ENCODE data around the gene C1QBP.
"Not testable (repeated sequence)": the region's sequence is repeated elsewhere in the genome, so short reads cannot be mapped to it uniquely, and the experiment has no call there.

Gene C1QBP

GRCh38 chr17:5431234-5431633 lies 7.7 kb downstream of the C1QBP start:
- not testable (repeated sequence) for DNase-seq

- DNase-seq = no peak
These were observed 8.4 kb downstream of the C1QBP start for GRCh38 chr17:5430413-5430999.

- DNase-seq = no peak
These were observed 9.6 kb downstream of the C1QBP start for GRCh38 chr17:5429191-5429887.

- no peak for DNase-seq
These were observed 13.1 kb downstream of the C1QBP start for GRCh38 chr17:5425826-5426225.

GRCh38 chr17:5424909-5425308 lies 14.0 kb downstream of the C1QBP start:
- DNase-seq = no peak

GRCh38 chr17:5422505-5422904 lies 16.4 kb downstream of the C1QBP start:
- DNase-seq = no peak

GRCh38 chr17:5419959-5420653 lies 18.8 kb downstream of the C1QBP start, which contains the start of gene RPAIN:
Gene RPAIN (plus strand): TSS chr17:5420182. CDS start chr17:5420211, 29 bp downstream.
- peak; percentile 82 for DNase-seq

GRCh38 chr17:5419356-5419958 lies 19.5 kb downstream of the C1QBP start, which contains the start of gene NUP88:
Gene NUP88 (minus strand): TSS chr17:5419662. CDS start chr17:5419650, 12 bp downstream.
- DNase-seq = peak; percentile 94 to 95

- peak; percentile 48 to 52 for DNase-seq
These were observed 20.0 kb downstream of the C1QBP start for GRCh38 chr17:5418858-5419355.

- DNase-seq = no peak
These were observed 22.1 kb downstream of the C1QBP start for GRCh38 chr17:5416901-5417300.

- no peak for DNase-seq
These were observed 25.3 kb downstream of the C1QBP start for GRCh38 chr17:5413682-5414081.

GRCh38 chr17:5410594-5411272 lies 28.2 kb downstream of the C1QBP start:
- DNase-seq = no peak

- DNase-seq = no peak
These were observed 30.8 kb downstream of the C1QBP start for GRCh38 chr17:5408186-5408585.

GRCh38 chr17:5405400-5405799 lies 33.6 kb downstream of the C1QBP start:
- no peak for DNase-seq

GRCh38 chr17:5399767-5400166 lies 39.2 kb downstream of the C1QBP start:
- no peak for DNase-seq

- DNase-seq = no peak
These were observed 42.3 kb downstream of the C1QBP start for GRCh38 chr17:5396612-5397011.

GRCh38 chr17:5391678-5392077 lies 47.3 kb downstream of the C1QBP start:
- DNase-seq = no peak

Measured in activated CD4-positive, alpha-beta T cell treated with anti-CD3 and anti-CD28 coated beads, Interleukin-2, amount 50 U/mL, for 4 hours (primary cell).